ENCODE results near the gene RETREG1. TPM values are rescaled to one million over a fixed set of nuclear protein-coding genes. Genes with fewer than 3 reads are reported as not detected.

The RETREG1 gene
- total and polyA plus RNA-seq, 3 donors from 2014 or later: 24.8 to 103 (median 55.4) TPM

DNA sequence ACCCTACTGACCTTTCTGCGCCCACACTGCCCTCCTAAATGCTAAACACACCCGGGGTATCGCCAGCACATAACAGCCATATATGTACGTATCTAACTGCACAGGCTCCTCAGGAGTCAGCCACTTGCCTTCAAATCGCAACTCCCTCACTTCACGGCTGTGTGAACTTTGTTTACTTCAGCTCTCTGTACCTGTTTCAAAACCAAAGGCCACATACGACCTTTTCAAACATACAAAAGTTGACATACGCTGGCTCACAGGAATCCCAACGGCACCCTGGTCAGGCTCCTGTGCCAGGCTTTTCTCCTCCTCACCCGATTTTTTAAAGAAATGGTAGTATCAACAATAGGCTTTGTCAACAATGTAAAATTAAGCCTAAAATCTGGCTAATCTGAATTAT is 112.2 kb downstream of the RETREG1 start:
- TF ChIP-seq CTCF (IDR thresholded peaks at IDR 0.05) (no peak), POLR2A (IDR thresholded peaks at IDR 0.05) (no peak)
- Histone ChIP-seq H3K4me1 (peaks cover 13% of the 10 kb centered on the region), H3K4me3 (no peak overlapping the region), H3K27ac (no peak overlapping the region), H3K9me3 (no peaks in the 10 kb centered on the region), H3K36me3 (ENCODE audit: low read depth, missing control alignments) (no peaks in the 10 kb centered on the region), H3K27me3 (no peaks in the 10 kb centered on the region)
- intact Hi-C loops (cut with DNase I; ENCODE audit: low total_unique reads): no loop called here
- WGBS, 2 donors: 81 to 82% methylated on average over 10 of the region's 10 CpGs
- DNase-seq: no peak

- H3K27ac ChIP-seq: no peak overlapping the region
- TF ChIP-seq POLR2A (IDR thresholded peaks at IDR 0.05) (no peak), CTCF (IDR thresholded peaks at IDR 0.05) (no peak)
- no peak for DNase-seq
- no peak overlapping the region for H3K4me3 ChIP-seq
- WGBS, 2 donors: 80 to 92% methylated on average over 3 of the region's 3 CpGs
- no peaks in the 10 kb centered on the region for H3K9me3 ChIP-seq
- no peaks in the 10 kb centered on the region for H3K4me1 ChIP-seq
- no peaks in the 10 kb centered on the region for H3K36me3 ChIP-seq (ENCODE audit: low read depth, missing control alignments)
- intact Hi-C loops (cut with DNase I; ENCODE audit: low total_unique reads): no loop called here
- H3K27me3 ChIP-seq: no peaks in the 10 kb centered on the region
Measured at GRCh38 chr5:16502866-16503265, 113.9 kb downstream of the RETREG1 start.

DNA sequence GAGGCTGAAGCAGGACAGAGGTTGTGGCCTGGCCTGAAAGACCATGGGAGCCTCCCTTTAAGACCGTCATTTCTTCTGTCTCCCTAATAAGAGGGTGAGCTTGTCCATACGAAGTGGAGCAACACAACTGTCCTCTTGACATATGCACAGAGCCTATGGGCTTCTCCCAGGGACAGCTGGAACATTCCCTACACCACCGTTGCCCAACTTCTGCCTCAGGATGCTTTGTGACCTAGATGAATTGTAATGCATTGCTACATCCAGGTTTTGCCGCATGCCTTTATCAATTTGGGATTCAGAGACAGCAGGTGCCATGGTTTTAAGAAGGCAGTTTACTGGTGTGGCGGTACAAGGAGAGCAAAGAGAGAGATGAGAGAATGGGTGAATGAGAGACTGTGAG is 116.8 kb downstream of the RETREG1 start:
- Histone ChIP-seq H3K9me3 (no peaks in the 10 kb centered on the region), H3K4me1 (no peaks in the 10 kb centered on the region), H3K27ac (no peak overlapping the region), H3K4me3 (no peak overlapping the region), H3K27me3 (no peaks in the 10 kb centered on the region), H3K36me3 (ENCODE audit: low read depth, missing control alignments) (no peaks in the 10 kb centered on the region)
- intact Hi-C loops (cut with DNase I; ENCODE audit: low total_unique reads): no loop called here
- DNase-seq: no peak
- WGBS, 2 donors: 85 to 92% methylated on average over 5 of the region's 5 CpGs
- TF ChIP-seq POLR2A (IDR thresholded peaks at IDR 0.05) (no peak), CTCF (IDR thresholded peaks at IDR 0.05) (no peak)

GRCh38 chr5:16497546-16497945 is 119.3 kb downstream of the RETREG1 start:
- intact Hi-C loops (cut with DNase I; ENCODE audit: low total_unique reads): loop anchor here (10.0 kb wide), 1 partner anchor 57 kb away; no protein-coding TSS in a partner anchor
- WGBS, 2 donors: 56 to 71% methylated on average over 2 of the region's 2 CpGs

More at GRCh38 chr5:16497546-16497945, 119.3 kb downstream of the RETREG1 start:
- DNase-seq: no peak
- Histone ChIP-seq H3K9me3 (no peaks in the 10 kb centered on the region), H3K27me3 (no peaks in the 10 kb centered on the region), H3K36me3 (ENCODE audit: low read depth, missing control alignments) (no peaks in the 10 kb centered on the region), H3K4me1 (peaks cover 11% of the 10 kb centered on the region), H3K27ac (no peak overlapping the region), H3K4me3 (no peak overlapping the region)
- TF ChIP-seq CTCF (IDR thresholded peaks at IDR 0.05) (no peak), POLR2A (IDR thresholded peaks at IDR 0.05) (no peak)

Data from testis (tissue), 3 donors.